HepG2 (cell line): ENCODE data around the gene RAB34. TPM values are rescaled to one million over a fixed set of nuclear protein-coding genes. Genes with fewer than 3 reads are reported as not detected.

Experiments
- HDAC2 ChIP-seq: sonication (generic); formaldehyde crosslinking; IDR thresholded peaks from 2 replicates; pipeline ENCODE4 v1.4.0; 2020; ENCODE audit warnings: missing genetic modification reagents
- KAT2B ChIP-seq: fragments of 150-350 bp; IDR thresholded peaks from 2 replicates; pipeline ENCODE4 v1.6.1; 2014; ENCODE audit warnings: low read depth, low read length, borderline replicate concordance
- MAFF ChIP-seq: IDR thresholded peaks from 2 replicates; pipeline ENCODE4 v1.6.1; 2011; ENCODE audit warnings: low read depth, low read length, improper control_type of control experiment
- MAZ ChIP-seq, 2 experiments: sonication (generic) in 1 of 2; formaldehyde crosslinking in 1 of 2; IDR thresholded peaks; 2 replicates each; pipeline versions ENCODE4 v1.5.0 to v1.6.1; 2012 to 2020; ENCODE audit warnings: low read depth in 2 of 2, mild to moderate bottlenecking in 2 of 2, borderline replicate concordance in 1 of 2, improper control_type of control experiment in 1 of 2, low read length in 1 of 2, missing genetic modification reagents in 1 of 2, moderate library complexity in 1 of 2
- MBNL3 ChIP-seq: fragments of 250-450 bp; sonication (Bioruptor Pico); conservative IDR thresholded peaks from 2 replicates; pipeline ENCODE4 v1.8.0; 2022; ENCODE audit warnings: mild to moderate bottlenecking, inconsistent platforms
- NR2F1 ChIP-seq, 2 experiments: fragments of 450-650 bp in 1 of 2; formaldehyde crosslinking in 1 of 2; IDR thresholded peaks; 2 replicates each; pipeline versions ENCODE4 v1.5.0 to v1.6.1; 2016 to 2020; ENCODE audit warnings: mild to moderate bottlenecking in 1 of 2, missing compliant biosample characterization in 1 of 2, missing genetic modification reagents in 1 of 2, moderate library complexity in 1 of 2
- RAD21 ChIP-seq: fragments of 450-650 bp; formaldehyde crosslinking; IDR thresholded peaks from 2 replicates; pipeline ENCODE4 v1.5.0; 2020; ENCODE audit warnings: mild to moderate bottlenecking
- SIN3B ChIP-seq: fragments of 150-350 bp; IDR thresholded peaks from 2 replicates; pipeline ENCODE4 v1.6.1; 2014; ENCODE audit warnings: low read length
- TBL1XR1 ChIP-seq: fragments of 150-350 bp; IDR thresholded peaks from 2 replicates; pipeline ENCODE4 v1.6.1; 2014; ENCODE audit warnings: borderline replicate concordance, low read length; ENCODE audit not compliant: partially characterized antibody
- ZNF10 ChIP-seq: sonication (generic); formaldehyde crosslinking; IDR thresholded peaks from 2 replicates; pipeline ENCODE4 v1.4.0; 2020; ENCODE audit warnings: mild to moderate bottlenecking, low read depth, missing genetic modification reagents, borderline replicate concordance
- ZNF761 ChIP-seq: sonication (generic); formaldehyde crosslinking; conservative IDR thresholded peaks from 2 replicates; pipeline ENCODE4 v1.4.0; 2020; ENCODE audit warnings: mild to moderate bottlenecking, missing genetic modification reagents
- ZNF775 ChIP-seq: sonication (generic); formaldehyde crosslinking; IDR thresholded peaks from 2 replicates; pipeline ENCODE4 v1.4.0; 2020; ENCODE audit warnings: missing genetic modification reagents, mild to moderate bottlenecking, moderate library complexity, borderline replicate concordance
- ZNF781 ChIP-seq: sonication (generic); formaldehyde crosslinking; IDR thresholded peaks from 2 replicates; pipeline ENCODE4 v1.5.1; 2020; ENCODE audit warnings: borderline replicate concordance, mild to moderate bottlenecking, missing genetic modification reagents; ENCODE audit errors: not compliant biosample characterization
- ZNF879 ChIP-seq: sonication (generic); formaldehyde crosslinking; IDR thresholded peaks from 2 replicates; pipeline ENCODE4 v1.8.1; 2023; ENCODE audit warnings: missing genetic modification reagents
- polyA plus RNA-seq, 8 experiments: library from polyadenylated mRNA; depleted of rRNA in 3 of 8; stranded (reverse) in 7 of 8; unstranded in 1 of 8; fragments of >200 nt; fragmentation: Illumina TruSeq in 4 of 8; extraction: Trizol in 4 of 8; gene quantifications; 2 replicates each; pipeline versions ENCODE4 v1.2.1 to v1.2.3, GENCODE V29; 2011 to 2016; ENCODE audit warnings: low read depth in 4 of 8, missing spikeins in 1 of 8, mixed read lengths in 1 of 8; ENCODE audit not compliant: insufficient read depth in 1 of 8
- total RNA-seq, 5 experiments: library from RNA; depleted of rRNA; stranded (reverse); fragments of >200 nt; fragmentation: Illumina TruSeq; extraction: Trizol; gene quantifications; 2 replicates each; pipeline ENCODE4 v1.2.3, GENCODE V29; 2016; ENCODE audit warnings: low read depth in 1 of 5
- TF ChIP-seq, protein P1 (sequence below), 2 experiments: fragments of 450-650 bp in 1 of 2; sonication (generic) in 1 of 2; formaldehyde crosslinking in 1 of 2; IDR thresholded peaks; 2 replicates each; pipeline versions ENCODE4 v1.6.1 to v1.8.0; 2016 to 2022; ENCODE audit warnings: antibody characterized with exemption in 1 of 2, mild to moderate bottlenecking in 1 of 2, missing genetic modification reagents in 1 of 2
- TF ChIP-seq, protein P2 (sequence below): sonication (generic); formaldehyde crosslinking; IDR thresholded peaks from 2 replicates; pipeline ENCODE4 v1.8.1; 2023; ENCODE audit warnings: missing genetic modification reagents, mild to moderate bottlenecking, borderline replicate concordance
- TF ChIP-seq, protein P3 (sequence below): sonication (generic); formaldehyde crosslinking; IDR thresholded peaks from 2 replicates; pipeline ENCODE4 v1.4.0; 2020; ENCODE audit warnings: mild to moderate bottlenecking, missing genetic modification reagents

Gene RAB34
- total and polyA plus RNA-seq, 2 of the 13 experiments (the other 11 are each of a cell fraction or from before 2014, with no cell fraction given), result 0.49 TPM; not detected in 1

DNA sequence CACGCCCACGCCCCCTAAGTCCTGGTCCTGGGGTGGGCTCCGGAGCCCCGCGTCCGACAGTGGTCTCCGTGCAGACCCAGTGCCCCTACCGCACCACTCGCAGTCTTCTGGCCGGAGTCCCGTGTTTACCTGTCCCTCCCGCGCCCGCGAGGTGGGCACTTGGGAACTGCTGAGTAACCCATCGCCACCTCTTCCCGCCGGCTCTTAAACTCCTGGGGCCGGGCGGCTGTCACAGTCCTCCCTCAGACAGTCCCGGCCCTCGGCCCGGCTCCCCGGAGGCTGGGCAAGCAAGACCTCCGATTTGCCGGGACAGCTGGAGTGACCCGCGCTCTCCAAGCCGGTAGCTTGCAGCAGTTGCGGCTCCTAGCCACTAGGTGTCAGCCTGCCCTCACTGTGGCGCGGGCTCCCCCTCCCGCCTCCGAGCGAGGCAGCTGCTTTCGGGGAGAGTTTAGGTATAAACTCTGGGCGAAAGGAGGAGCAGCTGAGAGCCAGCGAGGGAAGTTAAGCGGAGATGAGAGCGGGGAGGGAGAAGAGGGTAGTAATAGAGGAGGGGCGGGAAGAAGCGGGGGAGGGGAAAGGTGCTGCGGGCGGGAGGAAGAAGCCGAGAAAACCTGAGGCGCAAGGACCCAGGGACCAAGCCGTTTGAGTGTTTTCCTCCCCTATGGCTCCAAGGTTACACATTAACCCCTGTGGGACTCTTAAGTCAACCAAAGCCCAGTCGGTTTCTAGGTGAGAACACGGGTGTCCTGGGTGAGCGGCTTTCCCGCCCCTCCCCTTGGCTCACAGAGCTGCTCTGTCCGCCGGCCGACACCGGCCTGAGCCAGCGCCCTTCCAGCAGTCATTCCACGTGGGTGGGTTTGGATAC lies 9.2 kb upstream of the RAB34 start (continued):
- TF ChIP-seq ZNF761 (no peak), RAD21 (CRISPR knock-in tag) (peak; percentile 99), ZNF775 (CRISPR knock-in tag) (peak; percentile 80; the same call in 1 of the 2 replicates), MBNL3 (no peak), SIN3B (peak; percentile 66; the same call in 1 of the 2 replicates), ZNF10 (CRISPR knock-in tag) (no peak), TBL1XR1 (no peak), MAZ (IDR thresholded peaks at IDR 0.05; ENCODE audit: borderline replicate concordance, low read depth, low read length) (peak; percentile 84), MAZ (CRISPR knock-in tag; IDR thresholded peaks at IDR 0.05; ENCODE audit: low read depth) (peak; percentile 92), KAT2B (no peak), ZNF879 (CRISPR knock-in tag) (no peak), HDAC2 (CRISPR knock-in tag) (peak; percentile 57; the same call in 1 of the 2 replicates), MAFF (no peak), NR2F1 (CRISPR knock-in tag; IDR thresholded peaks at IDR 0.05) (no peak), ZNF781 (CRISPR knock-in tag) (no peak)
- TF ChIP-seq, protein P1, sequence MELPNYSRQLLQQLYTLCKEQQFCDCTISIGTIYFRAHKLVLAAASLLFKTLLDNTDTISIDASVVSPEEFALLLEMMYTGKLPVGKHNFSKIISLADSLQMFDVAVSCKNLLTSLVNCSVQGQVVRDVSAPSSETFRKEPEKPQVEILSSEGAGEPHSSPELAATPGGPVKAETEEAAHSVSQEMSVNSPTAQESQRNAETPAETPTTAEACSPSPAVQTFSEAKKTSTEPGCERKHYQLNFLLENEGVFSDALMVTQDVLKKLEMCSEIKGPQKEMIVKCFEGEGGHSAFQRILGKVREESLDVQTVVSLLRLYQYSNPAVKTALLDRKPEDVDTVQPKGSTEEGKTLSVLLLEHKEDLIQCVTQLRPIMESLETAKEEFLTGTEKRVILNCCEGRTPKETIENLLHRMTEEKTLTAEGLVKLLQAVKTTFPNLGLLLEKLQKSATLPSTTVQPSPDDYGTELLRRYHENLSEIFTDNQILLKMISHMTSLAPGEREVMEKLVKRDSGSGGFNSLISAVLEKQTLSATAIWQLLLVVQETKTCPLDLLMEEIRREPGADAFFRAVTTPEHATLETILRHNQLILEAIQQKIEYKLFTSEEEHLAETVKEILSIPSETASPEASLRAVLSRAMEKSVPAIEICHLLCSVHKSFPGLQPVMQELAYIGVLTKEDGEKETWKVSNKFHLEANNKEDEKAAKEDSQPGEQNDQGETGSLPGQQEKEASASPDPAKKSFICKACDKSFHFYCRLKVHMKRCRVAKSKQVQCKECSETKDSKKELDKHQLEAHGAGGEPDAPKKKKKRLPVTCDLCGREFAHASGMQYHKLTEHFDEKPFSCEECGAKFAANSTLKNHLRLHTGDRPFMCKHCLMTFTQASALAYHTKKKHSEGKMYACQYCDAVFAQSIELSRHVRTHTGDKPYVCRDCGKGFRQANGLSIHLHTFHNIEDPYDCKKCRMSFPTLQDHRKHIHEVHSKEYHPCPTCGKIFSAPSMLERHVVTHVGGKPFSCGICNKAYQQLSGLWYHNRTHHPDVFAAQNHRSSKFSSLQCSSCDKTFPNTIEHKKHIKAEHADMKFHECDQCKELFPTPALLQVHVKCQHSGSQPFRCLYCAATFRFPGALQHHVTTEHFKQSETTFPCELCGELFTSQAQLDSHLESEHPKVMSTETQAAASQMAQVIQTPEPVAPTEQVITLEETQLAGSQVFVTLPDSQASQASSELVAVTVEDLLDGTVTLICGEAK (IDR thresholded peaks at IDR 0.05), result no peak
- TF ChIP-seq, protein P1 (CRISPR knock-in tag; IDR thresholded peaks at IDR 0.05), result no peak; the same call in 1 of the 2 replicates
- TF ChIP-seq, protein P2, sequence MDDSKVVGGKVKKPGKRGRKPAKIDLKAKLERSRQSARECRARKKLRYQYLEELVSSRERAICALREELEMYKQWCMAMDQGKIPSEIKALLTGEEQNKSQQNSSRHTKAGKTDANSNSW (CRISPR knock-in tag), result no peak
- TF ChIP-seq, protein P3, sequence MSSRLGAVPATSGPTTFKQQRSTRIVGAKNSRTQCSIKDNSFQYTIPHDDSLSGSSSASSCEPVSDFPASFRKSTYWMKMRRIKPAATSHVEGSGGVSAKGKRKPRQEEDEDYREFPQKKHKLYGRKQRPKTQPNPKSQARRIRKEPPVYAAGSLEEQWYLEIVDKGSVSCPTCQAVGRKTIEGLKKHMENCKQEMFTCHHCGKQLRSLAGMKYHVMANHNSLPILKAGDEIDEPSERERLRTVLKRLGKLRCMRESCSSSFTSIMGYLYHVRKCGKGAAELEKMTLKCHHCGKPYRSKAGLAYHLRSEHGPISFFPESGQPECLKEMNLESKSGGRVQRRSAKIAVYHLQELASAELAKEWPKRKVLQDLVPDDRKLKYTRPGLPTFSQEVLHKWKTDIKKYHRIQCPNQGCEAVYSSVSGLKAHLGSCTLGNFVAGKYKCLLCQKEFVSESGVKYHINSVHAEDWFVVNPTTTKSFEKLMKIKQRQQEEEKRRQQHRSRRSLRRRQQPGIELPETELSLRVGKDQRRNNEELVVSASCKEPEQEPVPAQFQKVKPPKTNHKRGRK (CRISPR knock-in tag), result no peak
